ENCODE measurements around the gene PTPRN2. TPM values are rescaled to one million over a fixed set of nuclear protein-coding genes. Genes with fewer than 3 reads are reported as not detected.

PTPRN2 gene
- total RNA-seq, 3 donors from 2014 or later = 0.43 to 0.66 (median 0.63) TPM

DNA sequence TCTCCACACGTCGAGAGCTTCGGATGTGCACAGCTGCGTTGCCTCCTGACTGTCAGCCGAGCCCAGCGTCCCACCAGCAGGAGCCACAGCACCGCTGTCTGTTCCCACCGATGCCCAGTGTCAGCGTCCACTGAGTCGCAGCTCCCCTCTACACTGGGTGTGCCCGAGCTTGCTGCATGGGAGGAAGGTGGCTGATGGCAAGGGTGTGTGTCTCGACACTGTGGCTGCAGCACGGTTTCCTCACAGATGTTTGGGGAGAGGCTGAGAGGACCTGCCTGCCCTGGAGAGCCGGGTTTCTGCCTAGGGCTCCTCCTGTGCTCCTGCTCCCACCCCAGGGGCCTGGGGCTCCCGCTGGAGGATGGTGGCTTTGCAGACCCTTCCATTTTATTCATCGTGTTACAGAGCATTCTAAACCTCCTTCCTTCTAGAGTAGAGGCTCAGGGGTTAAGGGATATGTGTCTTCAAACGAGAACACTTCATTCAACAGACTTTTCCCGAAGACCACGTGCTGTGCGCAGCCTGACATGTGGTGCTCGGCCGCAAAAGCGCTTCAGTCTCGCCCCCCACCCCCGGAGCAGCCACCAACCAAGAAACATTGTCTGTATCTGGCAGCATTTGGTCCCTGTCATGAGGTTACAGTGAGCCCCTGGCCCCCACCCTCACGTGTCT is 866.0 kb downstream of the PTPRN2 start:
- H3K9me3 Mint-ChIP-seq = no peaks in the 10 kb centered on the region
- peaks cover 11% of the 10 kb centered on the region for H3K27me3 Mint-ChIP-seq (ENCODE audit: low read depth)
- H3K4me1 Mint-ChIP-seq (ENCODE audit: low read depth) = no peaks in the 10 kb centered on the region
- no peak overlapping the region for H3K4me3 Mint-ChIP-seq
- DNase-seq (no peak), ATAC-seq (no peak)
- H3K36me3 Mint-ChIP-seq (ENCODE audit: insufficient read depth) = no peaks in the 10 kb centered on the region

DNA sequence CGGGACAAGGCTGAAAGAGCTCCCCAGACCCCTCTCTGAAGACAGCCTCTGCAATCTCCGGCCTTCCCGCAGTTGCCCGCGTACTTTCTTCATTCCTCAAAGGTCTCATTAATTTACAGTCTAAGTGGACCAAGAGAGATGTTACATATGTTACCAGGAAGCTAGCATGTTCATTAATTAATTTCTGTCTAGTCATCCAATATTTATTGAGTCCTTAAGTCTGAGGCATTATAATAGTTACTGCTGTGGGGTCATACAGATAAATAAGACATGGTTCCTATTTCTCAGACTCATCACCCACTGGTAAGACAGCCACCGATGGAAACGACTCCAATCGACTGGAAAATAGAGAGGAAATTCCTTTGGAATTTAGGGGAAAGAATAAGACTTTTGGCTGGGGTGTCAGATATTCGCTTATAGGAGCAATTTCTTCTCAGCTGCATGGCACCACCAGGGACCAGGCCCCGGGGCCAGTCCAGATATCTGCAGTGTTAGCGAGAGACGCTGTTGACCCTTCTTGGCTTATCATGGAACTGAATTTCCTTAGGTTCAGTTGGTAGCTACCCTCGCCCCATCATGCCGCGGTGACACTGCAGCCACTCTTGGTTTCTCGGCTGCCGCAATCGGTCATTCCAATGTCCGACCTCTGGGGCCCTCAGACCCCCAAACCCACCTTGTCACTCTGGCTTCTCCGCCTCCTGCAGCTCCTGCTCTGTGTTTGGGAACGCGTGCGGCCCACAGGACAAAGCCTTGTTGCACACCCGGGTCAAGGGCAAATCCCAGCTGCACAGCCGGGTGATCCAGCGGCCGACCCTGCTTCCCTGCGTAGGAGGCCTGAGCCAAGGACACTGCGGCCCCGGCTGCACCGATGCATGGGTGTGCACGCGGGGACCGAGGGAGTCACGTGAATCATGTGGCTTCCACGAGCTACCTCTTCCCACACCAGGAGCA is 867.6 kb downstream of the PTPRN2 start:
- Mint-ChIP-seq H3K36me3 (ENCODE audit: insufficient read depth) (no peaks in the 10 kb centered on the region), H3K27me3 (ENCODE audit: low read depth) (peaks cover 11% of the 10 kb centered on the region), H3K9me3 (no peaks in the 10 kb centered on the region), H3K4me3 (no peak overlapping the region), H3K4me1 (ENCODE audit: low read depth) (no peaks in the 10 kb centered on the region)
- no peak for DNase-seq
- no peak for ATAC-seq

DNA sequence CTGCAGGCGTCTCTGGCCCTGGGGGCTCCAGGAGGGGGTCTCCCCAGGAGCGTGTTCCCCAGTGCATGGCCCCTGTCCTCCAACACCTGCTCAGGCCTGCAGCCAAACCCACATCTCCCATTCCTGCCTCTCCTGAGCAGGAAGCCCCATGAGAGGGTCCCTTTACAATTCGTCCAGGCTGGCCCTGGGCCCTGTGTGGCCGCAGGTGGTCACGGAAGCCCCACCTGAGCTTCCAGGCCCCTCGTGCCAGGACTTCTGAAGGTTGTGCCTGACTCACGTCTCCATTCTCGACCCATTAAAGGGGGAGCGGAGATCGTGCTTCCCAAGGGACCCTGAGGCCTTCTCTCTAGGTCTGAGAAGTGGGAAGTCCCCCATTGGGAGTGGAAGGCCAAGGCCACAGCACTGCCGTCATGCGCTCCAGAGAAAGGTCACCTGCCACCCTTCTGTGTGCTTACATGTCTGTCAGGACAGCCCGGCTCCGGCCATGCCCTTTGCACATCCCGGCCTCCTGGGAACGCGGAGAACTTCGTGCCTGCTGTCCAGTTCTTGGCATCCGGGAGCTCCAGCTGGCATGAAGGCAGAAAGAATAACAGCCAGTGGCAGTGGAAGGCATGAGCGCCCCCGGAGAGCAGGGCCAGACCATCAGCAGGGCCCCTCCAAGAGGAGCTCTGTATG is 868.5 kb downstream of the PTPRN2 start:
- H3K9me3 Mint-ChIP-seq = no peaks in the 10 kb centered on the region
- H3K36me3 Mint-ChIP-seq (ENCODE audit: insufficient read depth) = no peaks in the 10 kb centered on the region
- DNase-seq (no peak), ATAC-seq (no peak)
- H3K27me3 Mint-ChIP-seq (ENCODE audit: low read depth) = peaks cover 10% of the 10 kb centered on the region
- no peak overlapping the region for H3K4me3 Mint-ChIP-seq
- no peaks in the 10 kb centered on the region for H3K4me1 Mint-ChIP-seq (ENCODE audit: low read depth)

DNA sequence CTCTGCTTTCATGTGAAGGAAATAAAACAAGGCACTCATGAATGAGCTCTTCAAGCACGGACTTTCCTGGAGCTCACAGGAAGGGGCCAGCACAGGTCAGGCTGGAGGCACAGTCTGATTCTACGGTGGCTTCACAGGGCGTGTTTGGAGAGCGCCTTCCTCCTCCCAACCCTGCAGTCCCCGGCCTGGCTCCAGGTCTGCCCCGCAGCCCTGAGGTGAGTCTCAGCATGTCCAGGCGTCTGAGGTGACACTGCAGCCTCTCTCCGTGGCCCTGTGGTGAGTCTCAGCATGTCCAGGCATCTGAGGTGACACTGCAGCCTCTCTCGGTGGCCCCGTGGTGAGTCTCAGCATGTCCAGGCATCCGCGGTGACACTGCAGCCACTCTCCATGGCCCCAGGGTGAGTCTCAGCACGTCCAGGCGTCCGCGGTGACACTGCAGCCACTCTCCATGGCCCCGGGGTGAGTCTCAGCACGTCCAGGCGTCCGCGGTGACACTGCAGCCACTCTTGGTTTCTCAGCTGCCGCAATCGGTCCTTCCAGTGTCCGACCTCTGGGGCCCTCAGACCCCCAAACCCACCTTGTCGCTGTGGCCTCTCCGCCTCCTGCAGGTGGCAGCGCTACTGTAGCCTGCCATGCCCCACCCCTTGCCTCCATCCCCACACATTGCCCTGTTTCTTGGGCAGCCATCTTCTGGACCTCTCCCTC is 869.2 kb downstream of the PTPRN2 start:
- DNase-seq (no peak), ATAC-seq (no peak)
- Mint-ChIP-seq H3K9me3 (no peaks in the 10 kb centered on the region), H3K4me3 (no peak overlapping the region), H3K27me3 (ENCODE audit: low read depth) (peaks cover 7% of the 10 kb centered on the region), H3K4me1 (ENCODE audit: low read depth) (no peaks in the 10 kb centered on the region), H3K36me3 (ENCODE audit: insufficient read depth) (no peaks in the 10 kb centered on the region)

DNA sequence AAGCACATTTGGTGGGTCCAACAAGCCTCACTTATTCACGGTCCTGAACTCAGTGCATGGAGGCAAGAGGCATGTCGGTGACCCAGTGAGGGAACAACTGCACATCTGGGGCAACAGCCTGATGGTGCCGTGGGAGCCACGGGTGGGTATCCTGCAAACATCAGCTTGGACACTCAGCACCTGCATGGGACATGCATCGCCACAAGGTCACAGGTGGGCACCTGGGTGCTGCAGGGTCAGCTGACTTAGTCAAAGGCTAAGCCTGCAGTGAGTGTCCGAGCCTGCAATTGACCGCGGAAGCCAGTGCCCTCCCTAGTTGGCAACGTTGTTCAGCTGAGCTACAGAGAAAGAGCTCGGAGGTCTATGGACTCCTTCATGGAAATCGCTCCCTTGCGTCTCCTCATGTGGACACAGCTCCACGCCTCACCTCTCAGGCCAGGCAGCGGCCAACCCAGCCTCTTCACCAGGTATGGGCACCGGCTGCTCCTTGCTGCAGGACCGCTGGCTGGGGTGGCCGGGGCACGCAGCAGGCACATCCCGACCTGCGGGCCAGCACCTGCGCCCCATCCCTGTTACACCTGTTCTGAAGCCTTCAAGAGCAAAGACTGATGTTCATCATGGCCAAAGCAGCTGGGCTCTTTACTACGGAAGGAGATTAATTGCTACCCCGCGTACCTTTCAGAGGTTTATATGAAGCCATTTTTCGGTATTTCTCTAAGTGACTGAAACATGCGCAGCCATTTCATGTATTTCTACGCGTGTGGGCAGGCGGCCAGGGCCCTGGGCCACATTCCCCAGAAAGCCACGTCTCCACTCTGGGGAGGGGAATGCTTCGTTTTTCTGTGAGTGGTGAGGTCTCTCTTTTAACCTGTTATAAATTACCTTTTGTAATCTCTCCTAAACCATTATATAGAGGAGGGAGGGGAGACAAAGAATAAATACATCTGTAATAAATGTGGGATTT is 870.1 kb downstream of the PTPRN2 start:
- H3K4me1 Mint-ChIP-seq (ENCODE audit: low read depth) = no peaks in the 10 kb centered on the region
- peaks cover 3% of the 10 kb centered on the region for H3K27me3 Mint-ChIP-seq (ENCODE audit: low read depth)
- DNase-seq = no peak
- no peak overlapping the region for H3K4me3 Mint-ChIP-seq
- H3K9me3 Mint-ChIP-seq = no peaks in the 10 kb centered on the region
- H3K36me3 Mint-ChIP-seq (ENCODE audit: insufficient read depth) = no peaks in the 10 kb centered on the region
- ATAC-seq = no peak

DNA sequence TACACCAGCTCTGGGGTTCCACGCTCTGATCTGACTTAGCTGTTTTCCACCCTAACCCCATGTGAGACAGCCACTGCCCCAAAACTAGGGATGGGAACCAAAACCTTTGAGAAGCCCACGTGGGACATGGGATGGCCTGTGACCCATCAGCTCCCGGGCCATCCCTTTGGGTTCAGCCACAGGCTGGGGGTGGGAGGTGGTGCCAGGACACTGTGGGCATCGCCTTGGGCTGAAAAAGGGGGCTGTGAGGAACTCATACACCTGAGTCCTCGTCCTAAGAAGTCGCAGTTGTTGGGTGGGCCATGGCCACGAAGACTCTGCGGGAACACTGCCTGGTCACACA is 871.7 kb downstream of the PTPRN2 start:
- peaks cover 5% of the 10 kb centered on the region for H3K27me3 Mint-ChIP-seq (ENCODE audit: low read depth)
- no peaks in the 10 kb centered on the region for H3K36me3 Mint-ChIP-seq (ENCODE audit: insufficient read depth)
- ATAC-seq = no peak
- no peak overlapping the region for H3K4me3 Mint-ChIP-seq
- no peaks in the 10 kb centered on the region for H3K4me1 Mint-ChIP-seq (ENCODE audit: low read depth)
- no peak for DNase-seq
- H3K9me3 Mint-ChIP-seq = no peaks in the 10 kb centered on the region

DNA sequence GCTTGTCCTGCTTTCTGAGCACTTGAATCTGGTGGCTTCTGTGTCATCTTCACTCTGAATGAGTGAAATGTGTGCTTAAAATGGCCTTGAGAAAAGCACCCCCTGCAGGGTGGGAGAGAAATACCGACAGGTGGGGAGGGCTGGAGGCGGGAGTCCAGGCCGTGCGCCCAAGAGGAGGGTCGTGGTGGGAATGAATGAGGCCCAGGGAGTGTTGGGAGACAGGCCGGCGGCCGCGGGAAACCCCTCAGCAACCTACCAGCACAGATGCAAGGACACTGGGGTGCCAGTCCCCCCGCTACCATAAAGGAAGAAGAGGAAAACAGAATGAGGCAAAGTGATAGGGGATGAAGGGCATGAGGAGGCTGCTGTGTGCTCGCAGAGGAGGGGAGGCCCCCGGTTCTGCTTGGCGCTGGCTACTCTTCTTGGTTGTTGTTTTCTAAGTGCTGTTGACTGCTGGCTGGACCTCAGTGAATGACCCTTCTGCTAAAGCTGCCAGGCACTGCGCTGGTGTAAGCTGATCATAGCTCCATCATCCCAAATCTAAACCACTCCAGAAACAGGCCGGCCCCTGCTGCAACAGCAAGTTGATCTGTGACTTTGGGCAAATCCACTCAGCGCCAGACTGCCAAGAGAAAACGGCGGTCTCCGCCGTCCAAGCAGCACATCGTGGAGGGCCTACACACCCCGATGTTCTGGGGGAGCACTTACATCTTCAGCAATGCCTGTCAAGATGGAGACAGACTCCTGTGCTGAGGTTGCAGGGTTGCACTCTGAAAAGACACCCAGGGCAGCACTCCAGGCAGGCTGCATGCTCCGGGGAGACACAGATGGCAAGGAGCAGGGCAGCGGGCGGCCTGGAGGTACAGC is 872.3 kb downstream of the PTPRN2 start:
- DNase-seq (no peak), ATAC-seq (no peak)
- H3K4me1 Mint-ChIP-seq (ENCODE audit: low read depth) = no peaks in the 10 kb centered on the region
- no peaks in the 10 kb centered on the region for H3K9me3 Mint-ChIP-seq
- peaks cover 5% of the 10 kb centered on the region for H3K27me3 Mint-ChIP-seq (ENCODE audit: low read depth)
- no peaks in the 10 kb centered on the region for H3K36me3 Mint-ChIP-seq (ENCODE audit: insufficient read depth)
- H3K4me3 Mint-ChIP-seq = no peak overlapping the region

DNA sequence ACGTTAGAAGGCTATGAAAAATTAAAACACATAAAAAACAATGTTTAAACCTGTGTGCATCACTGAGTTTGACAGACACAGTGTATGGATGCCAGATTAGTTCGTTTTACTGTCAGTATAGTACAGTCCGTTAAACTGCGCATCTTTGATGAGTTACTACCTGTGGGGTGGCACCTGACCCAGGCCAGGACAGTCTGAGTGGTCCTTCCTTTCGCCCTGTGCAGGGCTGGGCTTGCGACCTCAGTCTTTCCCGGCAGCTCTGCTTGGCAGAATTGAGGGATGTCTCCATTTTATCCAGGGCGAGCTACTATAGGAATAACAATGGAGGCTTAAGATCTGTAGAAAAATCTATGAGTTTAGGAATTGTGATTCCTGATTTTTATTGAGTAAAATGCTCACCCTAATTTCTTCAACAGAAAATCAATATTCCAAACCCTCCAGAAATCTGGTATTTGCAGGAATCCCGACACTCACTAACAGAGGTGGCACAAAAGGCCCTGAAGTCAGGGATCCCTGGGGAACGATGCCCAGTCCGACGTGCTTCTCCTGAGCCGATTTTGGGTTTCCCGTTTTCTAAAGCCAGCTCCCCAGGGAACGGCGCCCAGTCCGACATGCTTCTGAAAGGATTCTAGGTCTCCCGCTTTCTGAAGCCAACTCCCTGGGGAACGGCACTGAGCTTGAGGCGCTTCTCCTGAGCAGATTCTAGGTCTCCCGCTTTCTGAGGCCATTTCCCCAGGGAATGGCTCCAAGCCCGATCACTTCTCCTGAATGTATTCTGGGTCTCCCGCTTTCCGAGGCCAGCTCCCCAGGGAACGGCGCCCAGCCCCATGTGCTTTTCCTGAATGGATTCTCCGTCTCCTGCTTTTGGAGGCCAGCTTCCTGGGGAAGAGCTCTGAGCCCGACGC is 873.2 kb downstream of the PTPRN2 start:
- Mint-ChIP-seq H3K27me3 (ENCODE audit: low read depth) (peaks cover 5% of the 10 kb centered on the region), H3K4me3 (no peak overlapping the region), H3K9me3 (no peaks in the 10 kb centered on the region), H3K36me3 (ENCODE audit: insufficient read depth) (no peaks in the 10 kb centered on the region), H3K4me1 (ENCODE audit: low read depth) (no peaks in the 10 kb centered on the region)
- DNase-seq (no peak), ATAC-seq (no peak)

DNA sequence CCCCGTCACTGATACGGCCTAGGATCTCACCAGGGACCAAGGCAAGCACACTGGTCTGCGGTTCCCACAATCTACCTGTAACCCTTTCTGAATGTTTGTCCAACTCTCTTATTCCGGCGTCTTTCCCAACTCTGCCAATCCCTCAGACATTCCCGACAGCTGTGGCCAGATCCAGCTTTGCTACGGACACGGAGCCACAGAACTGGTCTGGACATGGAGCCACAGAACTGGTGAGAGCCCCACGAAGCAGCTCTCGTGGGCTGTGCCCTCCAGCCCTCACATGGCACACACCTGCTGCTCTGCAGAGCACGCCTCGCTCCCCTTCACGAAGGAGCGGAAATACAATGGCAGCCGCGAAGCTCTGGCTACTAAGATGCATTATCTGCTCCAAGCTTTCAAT is 874.0 kb downstream of the PTPRN2 start:
- DNase-seq (no peak), ATAC-seq (no peak)
- no peaks in the 10 kb centered on the region for H3K9me3 Mint-ChIP-seq
- no peaks in the 10 kb centered on the region for H3K36me3 Mint-ChIP-seq (ENCODE audit: insufficient read depth)
- peaks cover 11% of the 10 kb centered on the region for H3K27me3 Mint-ChIP-seq (ENCODE audit: low read depth)
- H3K4me1 Mint-ChIP-seq (ENCODE audit: low read depth) = no peaks in the 10 kb centered on the region
- H3K4me3 Mint-ChIP-seq = no peak overlapping the region

GRCh38 chr7:157712666-157713235 is 874.9 kb downstream of the PTPRN2 start:
- Mint-ChIP-seq H3K9me3 (no peaks in the 10 kb centered on the region), H3K4me3 (no peak overlapping the region), H3K27me3 (ENCODE audit: low read depth) (peaks cover 12% of the 10 kb centered on the region), H3K36me3 (ENCODE audit: insufficient read depth) (no peaks in the 10 kb centered on the region), H3K4me1 (ENCODE audit: low read depth) (no peaks in the 10 kb centered on the region)
- DNase-seq = no peak
- ATAC-seq = no peak

- Mint-ChIP-seq H3K4me1 (ENCODE audit: low read depth) (no peaks in the 10 kb centered on the region), H3K36me3 (ENCODE audit: insufficient read depth) (no peaks in the 10 kb centered on the region), H3K4me3 (no peak overlapping the region), H3K9me3 (no peaks in the 10 kb centered on the region), H3K27me3 (ENCODE audit: low read depth) (peaks cover 16% of the 10 kb centered on the region)
- DNase-seq (no peak), ATAC-seq (no peak)
These were observed 876.2 kb downstream of the PTPRN2 start for GRCh38 chr7:157711353-157711888.

Measured in activated T-cell treated with anti-CD3 and anti-CD28 coated beads, Interleukin-2, amount 50 U/mL, for 4 hours (primary cell).